ENCODE data around the gene CTNNBL1. TPM values are rescaled to one million over a fixed set of nuclear protein-coding genes. Genes with fewer than 3 reads are reported as not detected.

Gene CTNNBL1
- total RNA-seq, 4 donors from 2014 or later, result 25.5 to 38.4 (median 35.1) TPM

DNA sequence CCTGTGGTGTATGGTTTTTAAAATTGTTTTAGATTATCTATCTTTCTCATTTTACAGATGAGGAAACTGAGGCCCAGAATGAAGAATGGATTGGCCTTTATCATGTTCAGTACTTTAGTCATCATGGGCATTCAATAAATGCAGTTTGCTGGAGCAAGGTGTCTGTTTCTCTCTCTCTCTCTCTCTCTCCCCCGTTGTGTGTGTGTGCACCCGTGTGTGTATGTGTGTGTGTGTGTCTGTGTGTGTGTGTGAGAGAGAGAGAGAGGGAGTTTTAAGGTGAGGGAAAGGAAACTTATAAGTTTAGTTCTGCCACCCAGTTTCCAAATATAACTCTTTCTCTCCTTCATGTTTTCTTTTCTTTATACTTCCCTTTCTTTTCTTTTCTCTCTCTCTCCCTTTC, 62.4 kb downstream of the CTNNBL1 start:
- WGBS, 2 donors, result 69 to 78% methylated on average over 2 of the region's 2 CpGs
- no peak for DNase-seq (ENCODE audit: low spot score in 2 of 2)
- no peak for TF ChIP-seq POLR2A (IDR thresholded peaks at IDR 0.05)
- TF ChIP-seq, protein P1, sequence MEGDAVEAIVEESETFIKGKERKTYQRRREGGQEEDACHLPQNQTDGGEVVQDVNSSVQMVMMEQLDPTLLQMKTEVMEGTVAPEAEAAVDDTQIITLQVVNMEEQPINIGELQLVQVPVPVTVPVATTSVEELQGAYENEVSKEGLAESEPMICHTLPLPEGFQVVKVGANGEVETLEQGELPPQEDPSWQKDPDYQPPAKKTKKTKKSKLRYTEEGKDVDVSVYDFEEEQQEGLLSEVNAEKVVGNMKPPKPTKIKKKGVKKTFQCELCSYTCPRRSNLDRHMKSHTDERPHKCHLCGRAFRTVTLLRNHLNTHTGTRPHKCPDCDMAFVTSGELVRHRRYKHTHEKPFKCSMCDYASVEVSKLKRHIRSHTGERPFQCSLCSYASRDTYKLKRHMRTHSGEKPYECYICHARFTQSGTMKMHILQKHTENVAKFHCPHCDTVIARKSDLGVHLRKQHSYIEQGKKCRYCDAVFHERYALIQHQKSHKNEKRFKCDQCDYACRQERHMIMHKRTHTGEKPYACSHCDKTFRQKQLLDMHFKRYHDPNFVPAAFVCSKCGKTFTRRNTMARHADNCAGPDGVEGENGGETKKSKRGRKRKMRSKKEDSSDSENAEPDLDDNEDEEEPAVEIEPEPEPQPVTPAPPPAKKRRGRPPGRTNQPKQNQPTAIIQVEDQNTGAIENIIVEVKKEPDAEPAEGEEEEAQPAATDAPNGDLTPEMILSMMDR (IDR thresholded peaks at IDR 0.05), result no peak
- TF ChIP-seq EP300 (IDR thresholded peaks at IDR 0.05), result no peak
- H3K36me3 ChIP-seq, result peaks cover 0 to 54% (median 0%) of the 10 kb centered on the region in 3 donors
- H3K27ac ChIP-seq, result no peak overlapping the region
- no peaks in the 10 kb centered on the region for H3K27me3 ChIP-seq
- no peaks in the 10 kb centered on the region for H3K4me1 ChIP-seq
- no peak overlapping the region for H3K4me3 ChIP-seq
- H3K9me3 ChIP-seq, result no peaks in the 10 kb centered on the region

DNA sequence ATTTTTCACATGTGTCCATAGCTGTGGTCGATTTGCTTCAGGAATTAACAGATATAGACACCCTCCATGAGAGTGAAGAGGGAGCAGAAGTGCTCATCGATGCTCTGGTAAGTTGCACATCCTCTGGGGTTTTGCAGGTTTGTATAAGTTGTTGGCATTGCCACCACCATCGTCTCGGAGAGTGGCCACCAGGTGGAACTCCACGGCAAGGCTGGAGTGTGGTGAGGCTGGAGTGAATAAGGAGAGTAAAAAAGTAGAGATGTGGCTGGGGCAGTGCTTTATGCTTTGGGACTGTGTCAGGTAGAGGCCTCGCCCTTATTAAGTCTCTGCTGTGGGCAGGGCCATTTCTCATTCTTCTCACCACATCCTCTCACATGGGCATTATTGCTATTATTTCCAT, 63.7 kb downstream of the CTNNBL1 start:
- TF ChIP-seq, protein P1 (IDR thresholded peaks at IDR 0.05), result no peak
- no peak for TF ChIP-seq POLR2A (IDR thresholded peaks at IDR 0.05)
- TF ChIP-seq EP300 (IDR thresholded peaks at IDR 0.05), result no peak
- Histone ChIP-seq H3K4me3 (no peak overlapping the region), H3K4me1 (peaks cover 0 to under 1% (median 0%) of the 10 kb centered on the region in 4 donors), H3K27me3 (no peaks in the 10 kb centered on the region), H3K9me3 (no peaks in the 10 kb centered on the region), H3K36me3 (peaks cover 0 to 43% (median 0%) of the 10 kb centered on the region in 3 donors), H3K27ac (no peak overlapping the region)
- DNase-seq (ENCODE audit: low spot score in 2 of 2), result no peak
- 88% methylated on average over 6 of the region's 6 CpGs for WGBS, 2 donors

DNA sequence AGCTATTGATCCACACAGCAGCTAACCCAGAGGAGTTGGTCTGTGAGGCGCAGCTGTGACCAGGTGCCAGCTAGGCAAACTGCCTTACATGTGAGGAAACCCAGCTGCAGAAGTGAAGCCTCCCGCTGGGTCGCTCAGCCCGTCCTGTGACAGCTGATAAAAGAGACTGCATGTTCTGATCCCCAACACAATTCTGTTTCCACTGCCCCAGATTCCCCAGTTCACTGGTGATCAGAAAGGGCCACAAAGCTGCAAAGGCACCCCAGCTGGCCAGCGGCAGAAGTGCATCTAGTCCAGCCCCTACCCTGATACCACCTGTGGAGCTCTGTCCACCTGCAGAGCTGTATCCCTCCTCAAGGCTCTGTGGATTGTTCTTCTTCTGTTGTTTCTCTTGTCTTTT, 64.5 kb downstream of the CTNNBL1 start:
- no peak overlapping the region for H3K4me3 ChIP-seq
- peaks cover 0 to 40% (median 0%) of the 10 kb centered on the region in 3 donors for H3K36me3 ChIP-seq
- no peaks in the 10 kb centered on the region for H3K27me3 ChIP-seq
- no peak for DNase-seq (ENCODE audit: low spot score in 2 of 2)
- WGBS, 2 donors, result 92 to 97% methylated on average over 5 of the region's 5 CpGs
- H3K4me1 ChIP-seq, result peaks cover 0 to 2% (median 0%) of the 10 kb centered on the region in 4 donors
- TF ChIP-seq EP300 (IDR thresholded peaks at IDR 0.05) (no peak), POLR2A (IDR thresholded peaks at IDR 0.05) (no peak)
- TF ChIP-seq, protein P1 (IDR thresholded peaks at IDR 0.05), result no peak
- H3K9me3 ChIP-seq, result no peaks in the 10 kb centered on the region
- H3K27ac ChIP-seq, result no peak overlapping the region

DNA sequence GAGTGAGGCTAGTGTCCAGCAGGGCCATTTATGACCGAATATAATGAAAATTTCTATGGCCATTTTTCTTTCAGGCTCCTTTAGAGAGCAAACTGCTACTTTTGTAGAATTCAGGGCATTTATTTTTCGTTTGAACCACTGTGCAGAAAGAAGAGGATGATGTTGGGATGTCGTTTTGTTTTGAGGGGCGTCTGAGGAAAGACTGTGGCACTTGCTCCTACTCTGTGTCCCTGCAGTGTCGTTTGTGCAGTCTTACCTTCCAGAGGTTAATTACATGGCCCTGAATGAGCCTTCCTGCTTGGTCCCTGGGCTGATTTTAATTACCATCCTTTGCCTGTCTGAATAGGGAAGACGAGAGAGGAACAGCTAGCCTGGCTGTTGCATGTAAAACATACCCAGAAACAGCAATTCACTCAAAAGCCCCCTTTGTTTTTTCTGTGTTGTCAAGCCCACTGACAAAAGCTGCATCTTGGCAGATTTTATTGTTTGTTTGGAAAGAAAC, 65.3 kb downstream of the CTNNBL1 start:
- no peaks in the 10 kb centered on the region for H3K9me3 ChIP-seq
- H3K4me3 ChIP-seq, result no peak overlapping the region
- H3K4me1 ChIP-seq, result peaks cover 0 to 2% (median 0%) of the 10 kb centered on the region in 4 donors
- H3K27ac ChIP-seq, result no peak overlapping the region
- WGBS, 2 donors, result 52 to 62% methylated on average over 6 of the region's 6 CpGs
- no peaks in the 10 kb centered on the region for H3K27me3 ChIP-seq
- peaks cover 0 to 40% (median 0%) of the 10 kb centered on the region in 3 donors for H3K36me3 ChIP-seq
- DNase-seq (ENCODE audit: low spot score in 2 of 2), result no peak
- TF ChIP-seq, protein P1 (IDR thresholded peaks at IDR 0.05), result no peak
- TF ChIP-seq EP300 (IDR thresholded peaks at IDR 0.05) (no peak), POLR2A (IDR thresholded peaks at IDR 0.05) (no peak)

DNA sequence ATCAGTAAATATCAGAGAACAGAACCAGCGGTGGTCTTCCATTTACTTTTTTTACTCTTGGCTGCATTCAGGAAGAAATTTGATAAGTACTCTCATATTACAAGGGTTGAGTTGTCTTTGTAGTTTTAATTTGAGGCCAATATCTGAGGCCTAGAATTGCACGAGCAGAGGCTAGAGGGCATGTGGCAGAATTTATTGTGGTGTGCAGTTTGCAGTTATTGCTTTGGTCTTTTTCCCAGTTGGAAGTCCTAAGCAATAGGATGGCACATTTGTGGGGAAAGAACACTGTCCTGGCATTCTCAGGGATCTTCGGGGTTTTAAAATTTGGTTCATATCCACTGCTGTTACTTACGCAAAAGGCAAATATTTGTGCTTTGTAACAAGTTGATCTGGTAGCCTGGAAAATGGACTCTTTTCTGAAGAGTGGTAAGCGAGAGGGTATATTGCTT, 66.0 kb downstream of the CTNNBL1 start:
- H3K27me3 ChIP-seq, result no peaks in the 10 kb centered on the region
- H3K36me3 ChIP-seq, result peaks cover 0 to 43% (median 0%) of the 10 kb centered on the region in 3 donors

More for the DNA sequence above, 66.0 kb downstream of the CTNNBL1 start:
- WGBS, 2 donors, result 80 to 84% methylated on average over 5 of the region's 5 CpGs
- peaks cover 0 to 2% (median 0%) of the 10 kb centered on the region in 4 donors for H3K4me1 ChIP-seq
- H3K27ac ChIP-seq, result no peak overlapping the region
- DNase-seq (ENCODE audit: low spot score in 2 of 2), result no peak
- TF ChIP-seq, protein P1 (IDR thresholded peaks at IDR 0.05), result no peak
- TF ChIP-seq EP300 (IDR thresholded peaks at IDR 0.05) (no peak), POLR2A (IDR thresholded peaks at IDR 0.05) (no peak)
- no peak overlapping the region for H3K4me3 ChIP-seq
- H3K9me3 ChIP-seq, result no peaks in the 10 kb centered on the region
